Testis (tissue), 2 donors: Measurements from ENCODE around the gene RELL2.

Source experiments
- POLR2A ChIP-seq: fragments of 450-650 bp; IDR thresholded peaks from one replicate; pipeline ENCODE4 v1.6.1; 2017; ENCODE audit warnings: antibody characterized with exemption, mild to moderate bottlenecking, moderate library complexity
- TF ChIP-seq, protein P1 (sequence below), 3 experiments: fragments of 450-650 bp in 2 of 3; fragments of 200-600 bp in 1 of 3; sonication (generic) in 1 of 3; IDR thresholded peaks; one replicate each; pipeline ENCODE4 v1.5.1; 2016 to 2019; ENCODE audit warnings: antibody characterized with exemption in 3 of 3, mild to moderate bottlenecking in 2 of 3, moderate library complexity in 1 of 3

DNA sequence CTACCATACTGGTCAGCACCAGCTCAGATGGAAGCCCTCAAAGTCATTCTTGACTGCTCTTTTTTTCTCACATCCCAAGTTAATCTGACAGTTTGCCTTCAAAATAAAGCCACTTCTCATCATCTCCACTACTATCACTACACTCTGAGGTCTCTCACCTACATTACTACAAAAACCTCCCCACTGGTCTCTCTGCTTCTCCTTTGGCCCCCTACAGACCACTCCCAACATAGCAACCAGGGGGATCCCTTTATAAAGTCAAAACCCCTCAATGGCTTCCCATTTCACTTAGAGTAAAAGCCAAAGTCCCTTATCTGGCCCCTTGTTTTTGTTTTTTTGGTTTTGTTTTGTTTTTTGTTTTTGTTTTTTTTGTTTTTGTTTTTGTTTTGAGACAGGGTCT, 40.6 kb downstream of the RELL2 start:
- TF ChIP-seq, protein P1, sequence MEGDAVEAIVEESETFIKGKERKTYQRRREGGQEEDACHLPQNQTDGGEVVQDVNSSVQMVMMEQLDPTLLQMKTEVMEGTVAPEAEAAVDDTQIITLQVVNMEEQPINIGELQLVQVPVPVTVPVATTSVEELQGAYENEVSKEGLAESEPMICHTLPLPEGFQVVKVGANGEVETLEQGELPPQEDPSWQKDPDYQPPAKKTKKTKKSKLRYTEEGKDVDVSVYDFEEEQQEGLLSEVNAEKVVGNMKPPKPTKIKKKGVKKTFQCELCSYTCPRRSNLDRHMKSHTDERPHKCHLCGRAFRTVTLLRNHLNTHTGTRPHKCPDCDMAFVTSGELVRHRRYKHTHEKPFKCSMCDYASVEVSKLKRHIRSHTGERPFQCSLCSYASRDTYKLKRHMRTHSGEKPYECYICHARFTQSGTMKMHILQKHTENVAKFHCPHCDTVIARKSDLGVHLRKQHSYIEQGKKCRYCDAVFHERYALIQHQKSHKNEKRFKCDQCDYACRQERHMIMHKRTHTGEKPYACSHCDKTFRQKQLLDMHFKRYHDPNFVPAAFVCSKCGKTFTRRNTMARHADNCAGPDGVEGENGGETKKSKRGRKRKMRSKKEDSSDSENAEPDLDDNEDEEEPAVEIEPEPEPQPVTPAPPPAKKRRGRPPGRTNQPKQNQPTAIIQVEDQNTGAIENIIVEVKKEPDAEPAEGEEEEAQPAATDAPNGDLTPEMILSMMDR (IDR thresholded peaks at IDR 0.05): peak in 1 of 3 experiments; percentile 9
- TF ChIP-seq POLR2A: no peak
